WTC11 (cell line): Measurements from ENCODE around the gene B4GALNT3. TPM values are rescaled to one million over a fixed set of nuclear protein-coding genes. Genes with fewer than 3 reads are reported as not detected.

ENCODE experiments used
- ATAC-seq: fragments of 200-7000 bp; cut with Tn5 transposase; 2 replicates; pipeline ENCODE4 v1.10.0; 2021; ENCODE audit warnings: mild to moderate bottlenecking, moderate library complexity
- CTCF ChIA-PET: fragments of 300-600 bp; sonication (Branson Sonifier 250); formaldehyde crosslinking; loops from one replicate; lab custom pipeline; 2021; ENCODE audit warnings: antibody characterized with exemption; lab: Charles Lee
- POLR2A ChIA-PET: fragments of 350-600 bp; sonication (Branson Sonifier 250); formaldehyde crosslinking; loops from one replicate; lab custom pipeline; 2021; ENCODE audit warnings: antibody characterized with exemption; lab: Charles Lee
- DNase-seq: peaks from one replicate; pipeline ENCODE4 v3.0.0; 2021; ENCODE audit warnings: low spot score
- H3K27ac Mint-ChIP-seq: 2 replicates; pipeline ENCODE4 v1.8.0; 2021; ENCODE audit warnings: mixed read lengths
- H3K27me3 Mint-ChIP-seq: 2 replicates; pipeline ENCODE4 v1.8.0; 2021; ENCODE audit warnings: low read depth, mild to moderate bottlenecking, moderate library complexity, mixed read lengths
- H3K36me3 Mint-ChIP-seq: 2 replicates; pipeline ENCODE4 v1.8.0; 2021; ENCODE audit warnings: mixed read lengths
- H3K4me1 Mint-ChIP-seq: 2 replicates; pipeline ENCODE4 v1.8.0; 2022; ENCODE audit warnings: mixed read lengths
- H3K4me3 Mint-ChIP-seq: 2 replicates; pipeline ENCODE4 v1.8.0; 2021; ENCODE audit warnings: mild to moderate bottlenecking, moderate library complexity, mixed read lengths
- H3K9me3 Mint-ChIP-seq: 2 replicates; pipeline ENCODE4 v1.8.0; 2021; ENCODE audit warnings: mixed read lengths
- CREB1 ChIP-seq: sonication (generic); formaldehyde crosslinking; IDR thresholded peaks from 2 replicates; pipeline ENCODE4 v1.8.0; 2023; ENCODE audit warnings: mild to moderate bottlenecking, missing genetic modification reagents
- CREM ChIP-seq: sonication (generic); formaldehyde crosslinking; IDR thresholded peaks from 2 replicates; pipeline ENCODE4 v1.8.1; 2022; ENCODE audit warnings: mild to moderate bottlenecking, missing genetic modification reagents, moderate library complexity
- ELF4 ChIP-seq: sonication (generic); formaldehyde crosslinking; IDR thresholded peaks from 2 replicates; pipeline ENCODE4 v1.8.1; 2022; ENCODE audit warnings: low read depth, mild to moderate bottlenecking, moderate library complexity, missing genetic modification reagents
- EMX1 ChIP-seq: fragments of 250-450 bp; sonication (Bioruptor Pico); IDR thresholded peaks from 2 replicates; pipeline ENCODE4 v1.8.0; 2021; ENCODE audit warnings: mild to moderate bottlenecking
- FOXP1 ChIP-seq: sonication (generic); formaldehyde crosslinking; IDR thresholded peaks from 2 replicates; pipeline ENCODE4 v1.8.0; 2022; ENCODE audit warnings: missing genetic modification reagents, mild to moderate bottlenecking, moderate library complexity, borderline replicate concordance
- GTF2I ChIP-seq: fragments of 250-450 bp; sonication (Bioruptor Pico); conservative IDR thresholded peaks from 2 replicates; pipeline ENCODE4 v1.4.0; 2021; ENCODE audit warnings: mild to moderate bottlenecking
- IRF2 ChIP-seq: sonication (generic); formaldehyde crosslinking; IDR thresholded peaks from 2 replicates; pipeline ENCODE4 v1.8.0; 2022; ENCODE audit warnings: low read depth, missing genetic modification reagents, borderline replicate concordance
- NFE2L1 ChIP-seq: sonication (generic); formaldehyde crosslinking; IDR thresholded peaks from 2 replicates; pipeline ENCODE4 v1.8.1; 2023; ENCODE audit warnings: missing genetic modification reagents
- NFYB ChIP-seq: sonication (generic); formaldehyde crosslinking; conservative IDR thresholded peaks from 2 replicates; pipeline ENCODE4 v1.8.0; 2022; ENCODE audit warnings: low read depth, missing genetic modification reagents
- OVOL2 ChIP-seq: fragments of 250-450 bp; sonication (Bioruptor Pico); IDR thresholded peaks from 2 replicates; pipeline ENCODE4 v1.9.0; 2021; ENCODE audit warnings: mild to moderate bottlenecking, borderline replicate concordance
- SMAD3 ChIP-seq: sonication (generic); formaldehyde crosslinking; IDR thresholded peaks from 2 replicates; pipeline ENCODE4 v1.8.0; 2022; ENCODE audit warnings: missing genetic modification reagents, mild to moderate bottlenecking, borderline replicate concordance
- SMAD4 ChIP-seq: sonication (generic); formaldehyde crosslinking; IDR thresholded peaks from 2 replicates; pipeline ENCODE4 v1.8.0; 2022; ENCODE audit warnings: mild to moderate bottlenecking, missing genetic modification reagents
- SP1 ChIP-seq: sonication (generic); formaldehyde crosslinking; conservative IDR thresholded peaks from 2 replicates; pipeline ENCODE4 v1.8.1; 2022; ENCODE audit warnings: missing genetic modification reagents
- TEAD1 ChIP-seq: sonication (generic); formaldehyde crosslinking; IDR thresholded peaks from 2 replicates; pipeline ENCODE4 v1.8.0; 2022; ENCODE audit warnings: mild to moderate bottlenecking, missing genetic modification reagents
- TP53 ChIP-seq: sonication (generic); formaldehyde crosslinking; IDR thresholded peaks from 2 replicates; pipeline ENCODE4 v1.8.1; 2023; ENCODE audit warnings: mild to moderate bottlenecking, missing genetic modification reagents
- ZNF121 ChIP-seq: sonication (generic); formaldehyde crosslinking; IDR thresholded peaks from 2 replicates; pipeline ENCODE4 v1.8.0; 2023; ENCODE audit warnings: missing genetic modification reagents
- ZNF416 ChIP-seq: fragments of 250-450 bp; sonication (Bioruptor Pico); IDR thresholded peaks from 2 replicates; pipeline ENCODE4 v1.9.0; 2021; ENCODE audit warnings: mild to moderate bottlenecking, inconsistent platforms
- total RNA-seq: library from RNA; stranded (reverse); gene quantifications from 3 replicates; pipeline ENCODE4 v1.2.3, GENCODE V29; 2021
- TF ChIP-seq, protein P1 (sequence below): sonication (generic); formaldehyde crosslinking; IDR thresholded peaks from 2 replicates; pipeline ENCODE4 v1.8.0; 2023; ENCODE audit warnings: mild to moderate bottlenecking, missing genetic modification reagents
- TF ChIP-seq, protein P2 (sequence below): sonication (generic); formaldehyde crosslinking; IDR thresholded peaks from 2 replicates; pipeline ENCODE4 v1.8.1; 2023; ENCODE audit warnings: mild to moderate bottlenecking, missing genetic modification reagents
- TF ChIP-seq, protein P3 (sequence below): sonication (generic); formaldehyde crosslinking; IDR thresholded peaks from 2 replicates; pipeline ENCODE4 v1.8.0; 2022; ENCODE audit warnings: mild to moderate bottlenecking, missing genetic modification reagents
- TF ChIP-seq, protein P4 (sequence below): sonication (generic); formaldehyde crosslinking; conservative IDR thresholded peaks from 2 replicates; pipeline ENCODE4 v1.8.1; 2023; ENCODE audit warnings: mild to moderate bottlenecking, low read depth, missing genetic modification reagents, moderate library complexity
- TF ChIP-seq, protein P5 (sequence below): sonication (generic); formaldehyde crosslinking; IDR thresholded peaks from 2 replicates; pipeline ENCODE4 v1.8.1; 2022; ENCODE audit warnings: low read depth, missing genetic modification reagents, borderline replicate concordance
- TF ChIP-seq, protein P6 (sequence below): sonication (generic); formaldehyde crosslinking; IDR thresholded peaks from 2 replicates; pipeline ENCODE4 v1.8.1; 2022; ENCODE audit warnings: missing genetic modification reagents, borderline replicate concordance
- TF ChIP-seq, protein P7 (sequence below): sonication (generic); formaldehyde crosslinking; IDR thresholded peaks from 2 replicates; pipeline ENCODE4 v1.8.1; 2022; ENCODE audit warnings: low read depth, mild to moderate bottlenecking, moderate library complexity, missing genetic modification reagents, borderline replicate concordance

B4GALNT3 gene
- total RNA-seq, 1 experiment from 2014 or later, result 19.0 TPM

DNA sequence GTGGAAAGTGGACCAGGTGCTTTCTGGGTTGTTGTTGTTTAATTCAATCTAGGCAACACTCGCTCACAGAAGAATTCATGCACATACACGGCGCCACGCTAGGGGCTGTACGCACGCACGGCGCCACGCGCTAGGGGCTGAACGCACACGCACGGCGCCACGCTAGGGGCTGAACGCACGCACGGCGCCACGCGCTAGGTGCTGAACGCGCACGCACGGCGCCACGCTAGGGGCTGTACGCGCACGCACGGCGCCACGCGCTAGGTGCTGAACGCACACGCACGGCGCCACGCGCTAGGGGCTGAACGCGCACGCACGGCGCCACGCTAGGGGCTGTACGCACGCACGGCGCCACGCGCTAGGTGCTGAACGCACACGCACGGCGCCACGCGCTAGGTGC is 149.2 kb downstream of the B4GALNT3 start (continued):
- TF ChIP-seq, protein P1, sequence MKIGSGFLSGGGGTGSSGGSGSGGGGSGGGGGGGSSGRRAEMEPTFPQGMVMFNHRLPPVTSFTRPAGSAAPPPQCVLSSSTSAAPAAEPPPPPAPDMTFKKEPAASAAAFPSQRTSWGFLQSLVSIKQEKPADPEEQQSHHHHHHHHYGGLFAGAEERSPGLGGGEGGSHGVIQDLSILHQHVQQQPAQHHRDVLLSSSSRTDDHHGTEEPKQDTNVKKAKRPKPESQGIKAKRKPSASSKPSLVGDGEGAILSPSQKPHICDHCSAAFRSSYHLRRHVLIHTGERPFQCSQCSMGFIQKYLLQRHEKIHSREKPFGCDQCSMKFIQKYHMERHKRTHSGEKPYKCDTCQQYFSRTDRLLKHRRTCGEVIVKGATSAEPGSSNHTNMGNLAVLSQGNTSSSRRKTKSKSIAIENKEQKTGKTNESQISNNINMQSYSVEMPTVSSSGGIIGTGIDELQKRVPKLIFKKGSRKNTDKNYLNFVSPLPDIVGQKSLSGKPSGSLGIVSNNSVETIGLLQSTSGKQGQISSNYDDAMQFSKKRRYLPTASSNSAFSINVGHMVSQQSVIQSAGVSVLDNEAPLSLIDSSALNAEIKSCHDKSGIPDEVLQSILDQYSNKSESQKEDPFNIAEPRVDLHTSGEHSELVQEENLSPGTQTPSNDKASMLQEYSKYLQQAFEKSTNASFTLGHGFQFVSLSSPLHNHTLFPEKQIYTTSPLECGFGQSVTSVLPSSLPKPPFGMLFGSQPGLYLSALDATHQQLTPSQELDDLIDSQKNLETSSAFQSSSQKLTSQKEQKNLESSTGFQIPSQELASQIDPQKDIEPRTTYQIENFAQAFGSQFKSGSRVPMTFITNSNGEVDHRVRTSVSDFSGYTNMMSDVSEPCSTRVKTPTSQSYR, result no peak
- TF ChIP-seq FOXP1 (CRISPR knock-in tag), result no peak
- TF ChIP-seq, protein P2, sequence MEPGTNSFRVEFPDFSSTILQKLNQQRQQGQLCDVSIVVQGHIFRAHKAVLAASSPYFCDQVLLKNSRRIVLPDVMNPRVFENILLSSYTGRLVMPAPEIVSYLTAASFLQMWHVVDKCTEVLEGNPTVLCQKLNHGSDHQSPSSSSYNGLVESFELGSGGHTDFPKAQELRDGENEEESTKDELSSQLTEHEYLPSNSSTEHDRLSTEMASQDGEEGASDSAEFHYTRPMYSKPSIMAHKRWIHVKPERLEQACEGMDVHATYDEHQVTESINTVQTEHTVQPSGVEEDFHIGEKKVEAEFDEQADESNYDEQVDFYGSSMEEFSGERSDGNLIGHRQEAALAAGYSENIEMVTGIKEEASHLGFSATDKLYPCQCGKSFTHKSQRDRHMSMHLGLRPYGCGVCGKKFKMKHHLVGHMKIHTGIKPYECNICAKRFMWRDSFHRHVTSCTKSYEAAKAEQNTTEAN (CRISPR knock-in tag), result no peak
- TF ChIP-seq, all 79 proteins: peak for 0

DNA sequence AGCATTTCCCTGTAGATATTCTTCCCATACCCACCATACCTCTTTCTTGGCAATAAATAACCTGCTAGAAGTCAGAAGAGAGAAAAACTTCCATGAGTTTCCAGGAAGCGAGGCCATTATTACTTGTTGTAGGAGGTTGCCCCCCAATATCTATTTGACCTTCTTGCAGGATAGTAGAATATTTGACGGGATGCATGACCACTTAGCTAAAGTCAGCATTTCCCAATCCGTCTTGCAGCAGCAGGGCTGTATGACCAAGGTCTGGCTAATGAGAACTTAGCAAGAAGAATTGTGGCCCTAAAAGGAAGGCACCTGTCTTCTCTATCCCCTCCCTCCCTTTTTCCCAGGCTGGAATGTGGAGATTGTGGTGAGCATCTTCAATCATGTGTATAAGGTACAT is 152.0 kb downstream of the B4GALNT3 start:
- ChIA-PET CTCF (interaction anchor here (0.7 kb wide), 1 partner anchor 35 kb away, joined by 3 read pairs; no protein-coding TSS in a partner anchor), POLR2A (no interaction called here)
- Mint-ChIP-seq H3K4me3 (no peak overlapping the region), H3K36me3 (no peaks in the 10 kb centered on the region), H3K27ac (no peak overlapping the region), H3K27me3 (no peaks in the 10 kb centered on the region; the same call in 1 of the 2 replicates), H3K9me3 (no peaks in the 10 kb centered on the region), H3K4me1 (peaks cover 6% of the 10 kb centered on the region)
- TF ChIP-seq CREM (CRISPR knock-in tag), result no peak
- no peak for TF ChIP-seq CREB1 (CRISPR knock-in tag)
- TF ChIP-seq SP1 (CRISPR knock-in tag), result no peak
- TF ChIP-seq, protein P3, sequence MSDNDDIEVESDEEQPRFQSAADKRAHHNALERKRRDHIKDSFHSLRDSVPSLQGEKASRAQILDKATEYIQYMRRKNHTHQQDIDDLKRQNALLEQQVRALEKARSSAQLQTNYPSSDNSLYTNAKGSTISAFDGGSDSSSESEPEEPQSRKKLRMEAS, result no peak
- TF ChIP-seq NFYB (CRISPR knock-in tag), result no peak
- TF ChIP-seq, protein P4, sequence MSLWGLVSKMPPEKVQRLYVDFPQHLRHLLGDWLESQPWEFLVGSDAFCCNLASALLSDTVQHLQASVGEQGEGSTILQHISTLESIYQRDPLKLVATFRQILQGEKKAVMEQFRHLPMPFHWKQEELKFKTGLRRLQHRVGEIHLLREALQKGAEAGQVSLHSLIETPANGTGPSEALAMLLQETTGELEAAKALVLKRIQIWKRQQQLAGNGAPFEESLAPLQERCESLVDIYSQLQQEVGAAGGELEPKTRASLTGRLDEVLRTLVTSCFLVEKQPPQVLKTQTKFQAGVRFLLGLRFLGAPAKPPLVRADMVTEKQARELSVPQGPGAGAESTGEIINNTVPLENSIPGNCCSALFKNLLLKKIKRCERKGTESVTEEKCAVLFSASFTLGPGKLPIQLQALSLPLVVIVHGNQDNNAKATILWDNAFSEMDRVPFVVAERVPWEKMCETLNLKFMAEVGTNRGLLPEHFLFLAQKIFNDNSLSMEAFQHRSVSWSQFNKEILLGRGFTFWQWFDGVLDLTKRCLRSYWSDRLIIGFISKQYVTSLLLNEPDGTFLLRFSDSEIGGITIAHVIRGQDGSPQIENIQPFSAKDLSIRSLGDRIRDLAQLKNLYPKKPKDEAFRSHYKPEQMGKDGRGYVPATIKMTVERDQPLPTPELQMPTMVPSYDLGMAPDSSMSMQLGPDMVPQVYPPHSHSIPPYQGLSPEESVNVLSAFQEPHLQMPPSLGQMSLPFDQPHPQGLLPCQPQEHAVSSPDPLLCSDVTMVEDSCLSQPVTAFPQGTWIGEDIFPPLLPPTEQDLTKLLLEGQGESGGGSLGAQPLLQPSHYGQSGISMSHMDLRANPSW (CRISPR knock-in tag), result no peak
- TF ChIP-seq SMAD3 (CRISPR knock-in tag), result no peak
- TF ChIP-seq EMX1 (CRISPR knock-in tag), result no peak
- TF ChIP-seq TP53 (CRISPR knock-in tag), result no peak
- TF ChIP-seq NFE2L1 (CRISPR knock-in tag), result no peak
- no peak for TF ChIP-seq OVOL2 (CRISPR knock-in tag)
- TF ChIP-seq, protein P5, sequence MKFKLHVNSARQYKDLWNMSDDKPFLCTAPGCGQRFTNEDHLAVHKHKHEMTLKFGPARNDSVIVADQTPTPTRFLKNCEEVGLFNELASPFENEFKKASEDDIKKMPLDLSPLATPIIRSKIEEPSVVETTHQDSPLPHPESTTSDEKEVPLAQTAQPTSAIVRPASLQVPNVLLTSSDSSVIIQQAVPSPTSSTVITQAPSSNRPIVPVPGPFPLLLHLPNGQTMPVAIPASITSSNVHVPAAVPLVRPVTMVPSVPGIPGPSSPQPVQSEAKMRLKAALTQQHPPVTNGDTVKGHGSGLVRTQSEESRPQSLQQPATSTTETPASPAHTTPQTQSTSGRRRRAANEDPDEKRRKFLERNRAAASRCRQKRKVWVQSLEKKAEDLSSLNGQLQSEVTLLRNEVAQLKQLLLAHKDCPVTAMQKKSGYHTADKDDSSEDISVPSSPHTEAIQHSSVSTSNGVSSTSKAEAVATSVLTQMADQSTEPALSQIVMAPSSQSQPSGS (CRISPR knock-in tag), result no peak
- no peak for TF ChIP-seq ZNF121 (CRISPR knock-in tag)
- ATAC-seq, result no peak
- no peak for DNase-seq

DNA sequence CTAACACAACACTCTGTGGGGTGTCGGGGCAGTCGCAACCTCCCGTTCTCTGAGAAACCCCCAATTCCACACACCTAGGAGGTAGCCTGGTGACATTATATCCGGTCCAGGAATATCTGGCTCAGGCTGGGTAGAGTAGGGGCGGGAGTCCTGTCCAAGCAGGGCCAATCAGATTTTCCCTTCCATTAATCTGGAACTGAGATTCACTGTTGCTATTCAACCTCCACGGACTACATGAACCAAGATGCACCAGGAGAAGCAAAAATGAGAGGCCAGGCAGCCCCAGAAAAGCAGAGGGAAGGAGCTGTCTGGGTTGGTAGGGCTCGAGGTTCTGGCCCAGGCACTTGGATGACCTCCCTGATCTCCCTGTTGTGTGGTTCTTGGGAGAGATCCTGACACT is 152.6 kb downstream of the B4GALNT3 start:
- H3K9me3 Mint-ChIP-seq, result no peaks in the 10 kb centered on the region
- H3K36me3 Mint-ChIP-seq, result no peaks in the 10 kb centered on the region
- H3K27ac Mint-ChIP-seq, result no peak overlapping the region
- ChIA-PET POLR2A (no interaction called here), CTCF (interaction anchor here (0.7 kb wide), 1 partner anchor 36 kb away, joined by 3 read pairs; no protein-coding TSS in a partner anchor)
- peak; percentile 58 for ATAC-seq
- no peak overlapping the region for H3K4me3 Mint-ChIP-seq
- H3K27me3 Mint-ChIP-seq, result no peaks in the 10 kb centered on the region; the same call in 1 of the 2 replicates
- peaks cover 6% of the 10 kb centered on the region for H3K4me1 Mint-ChIP-seq
- DNase-seq, result no peak
- no peak for TF ChIP-seq ZNF416 (CRISPR knock-in tag)
- no peak for TF ChIP-seq IRF2 (CRISPR knock-in tag)
- no peak for TF ChIP-seq ELF4 (CRISPR knock-in tag)
- no peak for TF ChIP-seq SMAD4 (CRISPR knock-in tag)
- TF ChIP-seq, protein P6, sequence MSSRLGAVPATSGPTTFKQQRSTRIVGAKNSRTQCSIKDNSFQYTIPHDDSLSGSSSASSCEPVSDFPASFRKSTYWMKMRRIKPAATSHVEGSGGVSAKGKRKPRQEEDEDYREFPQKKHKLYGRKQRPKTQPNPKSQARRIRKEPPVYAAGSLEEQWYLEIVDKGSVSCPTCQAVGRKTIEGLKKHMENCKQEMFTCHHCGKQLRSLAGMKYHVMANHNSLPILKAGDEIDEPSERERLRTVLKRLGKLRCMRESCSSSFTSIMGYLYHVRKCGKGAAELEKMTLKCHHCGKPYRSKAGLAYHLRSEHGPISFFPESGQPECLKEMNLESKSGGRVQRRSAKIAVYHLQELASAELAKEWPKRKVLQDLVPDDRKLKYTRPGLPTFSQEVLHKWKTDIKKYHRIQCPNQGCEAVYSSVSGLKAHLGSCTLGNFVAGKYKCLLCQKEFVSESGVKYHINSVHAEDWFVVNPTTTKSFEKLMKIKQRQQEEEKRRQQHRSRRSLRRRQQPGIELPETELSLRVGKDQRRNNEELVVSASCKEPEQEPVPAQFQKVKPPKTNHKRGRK (CRISPR knock-in tag), result no peak
- TF ChIP-seq, protein P7, sequence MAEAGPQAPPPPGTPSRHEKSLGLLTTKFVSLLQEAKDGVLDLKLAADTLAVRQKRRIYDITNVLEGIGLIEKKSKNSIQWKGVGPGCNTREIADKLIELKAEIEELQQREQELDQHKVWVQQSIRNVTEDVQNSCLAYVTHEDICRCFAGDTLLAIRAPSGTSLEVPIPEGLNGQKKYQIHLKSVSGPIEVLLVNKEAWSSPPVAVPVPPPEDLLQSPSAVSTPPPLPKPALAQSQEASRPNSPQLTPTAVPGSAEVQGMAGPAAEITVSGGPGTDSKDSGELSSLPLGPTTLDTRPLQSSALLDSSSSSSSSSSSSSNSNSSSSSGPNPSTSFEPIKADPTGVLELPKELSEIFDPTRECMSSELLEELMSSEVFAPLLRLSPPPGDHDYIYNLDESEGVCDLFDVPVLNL (CRISPR knock-in tag), result no peak
- no peak for TF ChIP-seq OVOL2 (CRISPR knock-in tag)
- no peak for TF ChIP-seq TEAD1 (CRISPR knock-in tag)
- no peak for TF ChIP-seq GTF2I
